ENCODE data around the gene SMCHD1.
"Not testable (repeated sequence)": the region's sequence is repeated elsewhere in the genome, so short reads cannot be mapped to it uniquely, and the experiment has no call there.

Gene SMCHD1

GRCh38 chr18:2823966-2824365 lies 168.4 kb downstream of the SMCHD1 start:
- no peak for DNase-seq

GRCh38 chr18:2824865-2825264 lies 169.3 kb downstream of the SMCHD1 start:
- DNase-seq, result no peak

- no peak for DNase-seq
Observed at GRCh38 chr18:2825613-2826175, 170.2 kb downstream of the SMCHD1 start.

- DNase-seq, result no peak
Observed at GRCh38 chr18:2826581-2826980, 171.1 kb downstream of the SMCHD1 start.

- no peak for DNase-seq
Observed at GRCh38 chr18:2827061-2827460, 171.5 kb downstream of the SMCHD1 start.

- not testable (repeated sequence) for DNase-seq
Observed at GRCh38 chr18:2836118-2836517, 180.6 kb downstream of the SMCHD1 start.

- not testable (repeated sequence) for DNase-seq
Observed at GRCh38 chr18:2837290-2837689, 181.8 kb downstream of the SMCHD1 start.

- DNase-seq, result no peak
Observed at GRCh38 chr18:2839202-2839601, 183.7 kb downstream of the SMCHD1 start.

- no peak for DNase-seq
Observed at GRCh38 chr18:2840521-2840920, 185.0 kb downstream of the SMCHD1 start.

- DNase-seq, result no peak
Observed at GRCh38 chr18:2843146-2843545, 187.6 kb downstream of the SMCHD1 start.

GRCh38 chr18:2845172-2845571 lies 189.6 kb downstream of the SMCHD1 start:
- no peak for DNase-seq

- peak; percentile 76 for DNase-seq
Observed at GRCh38 chr18:2846636-2847316, 191.2 kb downstream of the SMCHD1 start, which contains the start of gene EMILIN2. Gene EMILIN2 (plus strand): TSS chr18:2847006. CDS start chr18:2847189, 183 bp downstream.

GRCh38 chr18:2847317-2848246 lies 192.1 kb downstream of the SMCHD1 start:
- DNase-seq, result peak; percentile 73

- DNase-seq, result no peak
Observed at GRCh38 chr18:2848247-2849246, 193.0 kb downstream of the SMCHD1 start.

GRCh38 chr18:2850816-2851215 lies 195.3 kb downstream of the SMCHD1 start:
- no peak for DNase-seq

- no peak for DNase-seq
Observed at GRCh38 chr18:2851771-2852170, 196.2 kb downstream of the SMCHD1 start.

GRCh38 chr18:2852460-2852859 lies 196.9 kb downstream of the SMCHD1 start:
- not testable (repeated sequence) for DNase-seq

GRCh38 chr18:2853173-2853925 lies 197.8 kb downstream of the SMCHD1 start:
- no peak for DNase-seq

- DNase-seq, result no peak
Observed at GRCh38 chr18:2853926-2854664, 198.6 kb downstream of the SMCHD1 start.

Data from activated CD8-positive, alpha-beta memory T cell treated with anti-CD3 and anti-CD28 coated beads, Interleukin-2, amount 50 U/mL, for 48 hours (primary cell).